NCI-H1694 (cell line): ENCODE results near the gene NFE2.
"Not testable (repeated sequence)": the region's sequence is repeated elsewhere in the genome, so short reads cannot be mapped to it uniquely, and the experiment has no call there.

Experiments used
- DNase-seq: peaks from one replicate; lab custom pipeline; 2025; lab: John Stamatoyannopoulos, UW

Gene NFE2

DNA sequence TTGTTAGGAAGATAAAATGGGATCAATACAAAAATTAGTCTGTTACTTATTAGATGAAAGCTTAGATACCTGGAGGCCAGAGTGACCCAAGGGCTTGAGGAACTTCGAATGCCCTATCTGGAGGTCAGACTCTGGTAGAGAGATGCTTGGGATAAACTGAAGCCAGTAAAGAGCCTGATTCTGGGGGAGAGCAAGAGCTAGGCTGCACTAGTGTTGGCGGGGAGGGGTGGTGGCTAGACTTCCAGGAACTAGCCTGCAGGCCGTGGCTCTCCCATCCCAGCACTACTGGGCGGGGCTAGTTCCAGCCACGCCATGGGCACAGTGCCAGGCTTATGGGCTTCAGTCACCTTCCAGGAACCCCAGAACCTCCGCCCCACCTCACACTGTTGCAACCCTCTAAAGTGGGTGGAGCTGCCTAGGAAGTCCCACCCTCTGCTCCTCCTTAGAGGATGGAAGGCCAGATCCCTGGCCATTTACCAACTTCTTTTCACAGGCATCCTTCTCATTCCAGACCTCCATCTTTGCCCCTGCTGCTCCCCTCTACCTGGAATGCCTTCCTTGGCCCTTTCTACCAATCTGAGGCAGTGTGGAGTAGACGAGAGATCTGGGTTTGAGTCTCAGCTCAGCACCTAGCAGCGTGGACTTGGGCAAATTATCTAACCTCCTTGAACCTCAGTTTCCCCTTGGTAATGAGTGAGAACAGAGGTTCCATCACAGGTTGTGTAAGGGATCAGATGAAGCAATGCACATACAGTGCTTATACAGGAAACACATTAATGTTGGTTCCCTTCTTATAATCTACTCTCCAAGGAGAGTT is 6.3 kb upstream of the NFE2 start:
- DNase-seq, result no peak

DNA sequence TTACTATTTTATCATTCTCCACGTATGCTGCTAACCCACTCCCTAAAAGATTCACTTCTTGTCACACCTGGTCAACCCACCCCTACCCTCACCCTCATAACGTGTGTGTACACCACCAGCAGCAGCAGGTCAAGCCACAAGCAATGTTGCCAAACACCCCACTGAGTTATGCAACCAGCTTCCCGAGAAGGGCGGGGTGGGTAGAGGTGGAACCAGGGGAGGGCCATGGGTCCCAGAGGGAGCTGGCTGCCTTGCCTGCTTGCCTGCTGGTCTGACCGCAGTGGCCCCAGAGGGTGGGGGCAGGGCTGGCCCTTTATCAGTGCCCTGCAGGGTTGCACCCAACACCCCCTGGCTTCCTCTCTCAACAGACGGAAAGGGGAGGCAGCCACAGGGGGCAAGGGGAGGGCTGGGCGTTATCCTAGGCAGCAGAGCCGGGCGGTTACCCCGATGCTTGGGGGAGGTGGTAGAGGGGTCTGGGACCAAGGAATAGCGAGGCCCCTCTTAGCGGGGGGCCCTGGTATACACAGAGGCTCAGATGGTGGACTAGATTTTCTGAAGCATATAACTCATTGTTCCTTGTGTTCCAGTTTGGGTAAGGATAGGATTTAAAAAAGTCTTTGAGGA is 3.5 kb upstream of the NFE2 start:
- no peak for DNase-seq

DNA sequence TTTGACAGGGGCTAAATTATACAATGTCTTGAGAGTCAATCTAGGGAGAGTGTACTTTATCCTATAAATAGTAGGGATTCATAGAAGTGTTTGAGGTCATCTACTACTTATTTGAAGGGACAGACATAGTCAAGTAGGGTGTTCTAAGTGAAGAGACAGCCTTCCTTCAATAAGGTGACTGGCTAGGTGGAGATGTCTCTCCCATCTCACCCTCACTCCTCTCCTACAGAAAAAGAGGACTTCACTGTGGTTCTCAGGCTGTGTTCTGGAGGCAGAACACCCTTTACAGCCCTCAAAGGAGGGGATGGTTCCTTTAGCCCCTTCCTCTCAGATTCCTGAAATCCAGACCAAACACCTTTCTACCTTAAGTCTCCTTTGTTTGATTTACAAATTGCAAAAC is 2.8 kb upstream of the NFE2 start:
- DNase-seq, result no peak

DNA sequence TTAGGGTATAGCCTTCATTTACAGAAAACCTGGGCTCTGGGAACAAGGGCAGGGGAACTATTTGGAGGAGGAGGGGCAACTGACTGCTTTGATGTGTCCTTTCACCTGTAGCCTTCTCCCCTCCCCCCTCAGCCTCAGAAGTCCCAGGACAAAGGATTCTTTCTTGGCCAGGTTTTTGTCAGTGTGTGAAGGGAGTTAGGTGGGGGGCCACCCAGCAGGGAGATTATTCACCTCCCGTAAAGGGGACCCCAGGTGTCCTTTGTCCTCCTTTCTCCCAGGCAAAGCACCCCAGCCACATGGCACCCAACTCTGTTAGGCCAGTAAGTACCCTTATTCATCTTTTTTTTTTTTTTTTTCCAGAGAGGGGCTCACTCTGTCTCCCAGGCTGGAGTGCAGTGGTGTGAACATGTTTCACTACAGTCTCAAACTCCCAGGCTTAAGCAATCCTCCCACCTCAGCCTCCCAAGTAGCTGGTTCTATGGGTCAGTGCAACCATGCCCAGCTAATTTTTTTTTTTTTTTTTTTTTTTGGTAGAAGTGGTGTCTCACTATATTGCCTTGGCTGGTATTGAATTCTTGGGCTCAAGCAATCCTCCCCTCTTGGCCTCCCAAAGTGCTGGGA is 723 bp upstream of the NFE2 start:
- DNase-seq, result no peak

DNA sequence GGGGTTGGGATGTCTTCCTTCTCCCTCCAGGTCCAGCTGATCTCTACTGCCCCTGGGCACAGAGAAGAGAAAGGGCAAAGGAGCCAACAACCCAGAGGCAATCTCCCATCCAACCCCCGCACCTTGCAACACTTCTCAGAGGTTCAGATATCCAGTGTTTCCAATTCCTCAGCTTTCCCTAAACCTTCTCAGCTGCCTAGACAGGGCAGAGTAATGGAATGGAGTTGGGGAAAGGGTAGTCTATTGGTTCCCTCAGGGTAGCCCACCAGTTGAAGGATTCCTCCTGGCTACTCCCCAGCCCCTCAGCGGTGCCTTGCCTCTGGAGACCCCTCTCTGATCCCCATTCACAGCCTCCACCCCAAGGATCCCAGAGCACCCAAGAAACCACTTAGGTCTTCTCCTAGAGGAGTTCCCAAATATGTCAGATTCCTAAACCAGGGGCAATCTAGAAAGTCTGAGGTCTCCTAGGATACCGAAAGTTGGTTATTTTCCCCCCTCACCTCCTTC is 537 bp downstream of the NFE2 start:
- no peak for DNase-seq

DNA sequence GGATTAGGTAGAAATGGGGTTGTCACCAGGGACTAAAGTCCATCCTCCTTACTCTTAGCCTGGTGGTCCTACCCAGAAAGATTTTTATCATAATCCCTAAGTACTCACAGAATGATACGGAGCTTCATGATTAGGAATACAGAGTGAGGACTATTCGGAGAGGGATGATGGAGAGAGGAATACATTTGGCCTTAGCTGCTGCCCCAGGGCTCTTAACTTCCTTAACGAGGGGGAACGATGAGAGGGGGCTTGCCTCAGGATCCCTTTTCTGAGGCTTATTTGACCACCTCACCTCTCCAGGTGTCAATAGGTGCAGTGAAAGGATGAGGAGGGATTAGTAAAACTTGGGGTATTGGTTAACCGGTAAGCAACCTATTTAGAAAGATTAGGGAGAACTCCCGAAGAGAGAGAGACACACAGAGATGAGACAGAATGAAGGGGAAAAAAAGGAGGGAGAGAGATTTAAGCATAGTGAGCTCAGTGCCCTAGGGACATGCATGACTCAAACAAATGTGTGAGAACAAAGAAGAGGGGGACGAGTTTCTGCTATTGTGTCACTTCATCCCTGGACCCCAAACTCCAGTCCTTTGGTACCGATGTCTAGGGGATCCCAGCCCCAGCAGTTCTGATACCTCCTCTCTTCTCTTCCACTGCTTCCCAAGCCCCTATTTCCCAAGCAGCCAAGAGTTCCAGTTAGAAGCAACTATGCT is 1.1 kb downstream of the NFE2 start:
- no peak for DNase-seq

GRCh38 chr12:54298904-54299303 is 1.9 kb downstream of the NFE2 start:
- no peak for DNase-seq

GRCh38 chr12:54296393-54297099 is 4.3 kb downstream of the NFE2 start:
- DNase-seq, result no peak

DNA sequence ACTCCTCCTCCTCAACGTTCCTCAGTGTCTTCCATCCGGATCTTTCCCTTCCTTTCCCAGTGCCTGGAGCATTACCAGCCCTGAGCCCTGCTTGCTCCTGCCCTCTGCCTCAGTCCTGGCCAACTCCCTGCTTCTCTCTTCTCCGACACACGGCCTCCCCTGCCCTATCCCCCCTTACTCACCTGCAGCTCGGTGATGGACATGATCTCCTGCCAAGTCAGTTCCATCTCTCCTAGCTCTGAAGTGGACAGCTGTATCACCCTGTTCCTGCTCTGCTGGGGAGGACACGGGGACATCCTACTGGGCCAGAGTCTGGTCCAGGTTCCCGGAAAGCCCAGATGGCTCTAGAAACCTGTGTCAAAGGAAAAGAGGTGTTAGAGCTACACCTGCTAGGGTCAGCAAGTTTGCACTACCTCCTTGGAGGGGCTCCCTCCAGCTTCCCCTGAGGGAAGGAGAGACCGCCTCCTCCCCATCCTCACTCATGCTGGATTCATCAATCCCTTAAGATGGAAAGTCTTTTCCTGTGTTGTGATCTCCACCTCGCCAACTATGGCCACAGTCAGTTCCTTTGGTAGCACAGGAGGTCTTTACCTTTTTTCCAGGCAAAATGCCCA is 5.8 kb downstream of the NFE2 start:
- no peak for DNase-seq

GRCh38 chr12:54294152-54294952 is 6.5 kb downstream of the NFE2 start:
- no peak for DNase-seq

DNA sequence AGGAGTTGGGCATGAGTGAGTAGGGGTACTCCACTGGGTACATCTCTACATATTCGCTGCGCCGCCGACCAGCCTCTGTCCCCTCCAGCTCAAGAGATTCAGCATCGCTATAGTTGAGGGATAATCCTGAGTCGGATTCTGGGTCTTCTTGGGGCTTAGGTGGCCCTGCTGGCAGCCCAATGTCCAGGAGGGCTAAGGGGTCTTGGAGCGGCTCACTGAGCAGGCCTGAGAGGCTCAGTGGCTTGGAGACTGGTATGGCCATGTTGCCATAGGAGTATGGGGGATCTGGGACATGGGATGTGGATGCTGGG is 7.9 kb downstream of the NFE2 start:
- DNase-seq, result no peak

GRCh38 chr12:54292083-54292930 is 8.5 kb downstream of the NFE2 start:
- no peak for DNase-seq

DNA sequence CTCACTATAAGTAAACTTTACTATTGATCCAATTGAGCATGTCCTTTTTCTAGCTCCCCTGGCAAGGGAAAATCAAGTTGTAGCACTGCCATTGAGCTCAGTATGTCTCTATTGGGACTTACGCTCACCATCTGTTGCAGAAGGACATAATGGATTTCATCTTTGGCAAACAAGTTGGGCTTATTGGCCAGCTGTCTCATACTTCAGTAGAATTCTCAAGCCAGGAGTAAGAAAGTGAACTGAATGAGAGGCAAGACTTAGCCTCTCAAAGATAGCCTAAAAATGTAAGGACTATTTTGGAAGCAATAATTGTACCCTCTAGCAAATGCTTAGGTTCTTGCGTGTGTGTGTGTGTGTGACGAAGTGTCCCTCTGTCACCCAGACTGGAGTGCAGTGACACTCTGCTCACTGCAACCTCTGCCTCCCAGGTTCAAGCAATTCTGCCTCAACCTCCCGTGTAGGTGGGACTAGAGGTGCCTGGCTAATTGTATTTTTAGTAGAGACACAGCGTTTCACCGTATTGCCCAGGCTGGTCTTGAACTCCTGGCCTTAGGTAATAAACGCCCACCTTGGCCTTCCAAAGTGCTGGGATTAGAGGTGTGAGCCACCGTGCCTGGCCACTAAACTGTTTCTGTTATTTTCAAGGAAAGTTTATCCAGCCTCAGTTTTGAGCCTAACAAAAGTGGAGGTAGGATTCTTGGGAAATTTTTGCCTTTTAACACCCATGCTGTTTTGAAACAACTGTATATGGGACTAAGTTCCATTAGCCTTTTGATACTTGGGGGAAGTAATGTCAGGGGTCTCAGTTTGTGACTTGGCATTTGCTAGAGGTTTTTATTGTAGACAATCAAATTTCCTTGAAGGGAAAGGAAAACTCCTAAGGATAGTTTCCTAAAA is 13.3 kb downstream of the NFE2 start:
- peak; percentile 18 for DNase-seq

- no peak for DNase-seq
Observed at GRCh38 chr12:54286042-54287030, 14.5 kb downstream of the NFE2 start.

DNA sequence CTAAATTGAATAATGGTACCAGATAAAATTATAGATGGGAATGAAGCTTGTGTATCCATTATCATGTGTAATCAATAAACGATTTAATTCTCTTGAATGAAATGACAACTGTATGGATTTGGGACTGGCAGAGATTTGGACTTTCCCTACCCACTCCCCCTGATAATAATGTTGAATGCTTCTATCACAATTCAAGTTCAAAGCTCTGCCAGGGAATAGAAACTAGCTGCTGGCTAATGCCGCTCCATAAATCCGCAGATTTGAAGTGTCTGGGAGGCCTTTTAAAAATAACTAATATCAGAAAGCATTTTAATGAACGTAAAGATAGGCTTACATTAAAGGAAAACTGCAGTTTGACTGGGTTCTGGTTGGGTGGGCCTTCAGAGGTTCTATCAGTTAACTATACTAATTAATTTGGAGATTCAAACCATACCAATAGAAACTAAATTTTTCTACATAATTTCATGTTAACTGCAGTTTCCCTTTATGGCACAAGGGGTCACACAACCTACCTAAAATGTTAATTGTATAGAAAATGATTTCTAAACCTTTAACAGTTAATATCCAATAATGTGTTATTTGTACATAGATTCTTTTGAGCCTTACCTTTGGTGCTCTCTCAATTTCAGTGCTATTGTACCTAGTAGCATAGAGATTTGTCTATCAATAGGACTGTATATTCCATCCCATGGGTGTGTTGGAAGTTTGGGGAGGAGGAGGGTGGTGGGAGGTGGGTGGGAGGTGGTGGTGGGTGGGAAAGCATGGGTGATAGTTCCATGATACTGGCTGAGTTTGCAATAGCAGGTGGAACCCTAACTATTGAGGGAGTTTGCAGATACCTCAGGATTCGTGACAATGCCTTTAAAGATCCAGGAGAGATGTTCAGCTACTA is 15.4 kb downstream of the NFE2 start:
- DNase-seq, result no peak

DNA sequence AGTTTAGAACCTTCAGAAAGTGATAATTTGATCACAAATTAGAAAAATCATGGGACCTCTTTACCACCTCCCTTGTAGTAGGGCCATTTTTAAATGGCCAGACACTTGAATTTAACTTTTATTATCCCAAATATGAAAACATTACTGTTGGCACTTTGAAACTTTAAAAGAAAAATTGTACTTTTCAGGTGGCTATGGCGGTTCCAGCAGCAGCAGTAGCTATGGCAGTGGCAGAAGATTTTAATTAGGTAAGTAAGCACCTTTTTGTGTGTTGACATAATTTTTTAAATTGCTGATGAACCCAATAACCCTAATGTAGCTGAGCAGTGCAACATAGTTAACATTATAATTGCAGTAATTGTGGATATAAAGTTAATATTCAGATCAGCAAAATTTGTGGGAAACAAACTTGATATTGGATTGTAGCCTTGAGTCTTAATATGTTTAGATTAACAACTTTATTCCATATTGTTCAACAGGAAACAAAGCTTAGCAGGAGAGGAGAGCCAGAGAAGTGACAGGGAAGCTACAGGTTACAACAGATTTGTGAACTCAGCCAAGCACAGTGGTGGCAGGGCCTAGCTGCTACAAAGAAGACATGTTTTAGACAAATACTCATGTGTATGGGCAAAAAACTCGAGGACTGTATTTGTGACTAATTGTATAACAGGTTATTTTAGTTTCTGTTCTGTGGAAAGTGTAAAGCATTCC is 16.6 kb downstream of the NFE2 start:
- DNase-seq, result not testable (repeated sequence)
